Mammary epithelial cell (primary cell): Measurements from ENCODE around the gene KRT85.
"Not testable (repeated sequence)": the region's sequence is repeated elsewhere in the genome, so short reads cannot be mapped to it uniquely, and the experiment has no call there.

Source experiments
- CTCF ChIP-seq, 2 donors: IDR thresholded peaks in 1 of 2; conservative IDR thresholded peaks in 1 of 2; 2 replicates each; pipeline ENCODE4 v1.5.1; 2011 to 2012; ENCODE audit warnings: inconsistent platforms in 2 of 2, low read length in 2 of 2, mild to moderate bottlenecking in 2 of 2, control low read depth in 1 of 2, low read depth in 1 of 2; ENCODE audit not compliant: insufficient read depth in 1 of 2; ENCODE audit errors: extremely low read depth in 1 of 2
- EZH2 ChIP-seq: IDR thresholded peaks from 2 replicates; pipeline ENCODE4 v1.6.1; 2012; ENCODE audit warnings: low read length, inconsistent platforms, borderline replicate concordance

GRCh38 chr12:52410589-52411248, 43.4 kb upstream of the KRT85 start:
- not testable (repeated sequence) for TF ChIP-seq CTCF (conservative IDR thresholded peaks at IDR 0.05 in 1 of 2, IDR thresholded peaks at IDR 0.05 in 1 of 2; ENCODE audit: extremely low read depth in 1 of 2, insufficient read depth in 1 of 2, low read depth in 1 of 2, low read length in 2 of 2); EZH2
